HG02970 (cell line): ENCODE data around the gene CMSS1.

Experiments used
- ATAC-seq: cut with Tn5 transposase; IDR thresholded peaks from one replicate; pipeline ENCODE4 v1.9.1; 2021; ENCODE audit warnings: mild to moderate bottlenecking, moderate library complexity, moderate number of reproducible peaks; ENCODE audit not compliant: unreplicated experiment, low FRiP score

Gene CMSS1

GRCh38 chr3:100009276-100010086 is 191.8 kb downstream of the CMSS1 start:
- ATAC-seq: no peak

- ATAC-seq: no peak
Measured at GRCh38 chr3:100010087-100010417, 192.4 kb downstream of the CMSS1 start.

DNA sequence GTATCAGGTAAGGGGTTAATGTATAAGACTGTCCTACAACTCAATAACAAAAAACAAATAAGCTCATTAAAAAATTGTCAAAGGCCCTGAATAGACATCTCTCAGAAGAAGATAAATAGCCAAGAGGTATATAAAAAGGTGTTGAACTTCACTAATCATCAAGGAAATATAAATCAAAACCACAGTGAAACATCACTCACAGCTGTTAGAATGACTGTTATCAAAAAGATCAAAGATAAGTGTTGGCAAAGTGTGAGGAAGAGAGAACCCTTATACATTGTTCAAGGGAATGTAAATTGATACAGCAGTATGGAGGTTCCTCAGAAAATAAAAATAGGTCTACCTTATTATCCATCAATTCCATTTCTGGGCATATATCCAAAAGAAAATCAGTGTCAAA is 201.1 kb downstream of the CMSS1 start:
- ATAC-seq: no peak

- no peak for ATAC-seq
Measured at GRCh38 chr3:100019719-100020118, 202.1 kb downstream of the CMSS1 start.

DNA sequence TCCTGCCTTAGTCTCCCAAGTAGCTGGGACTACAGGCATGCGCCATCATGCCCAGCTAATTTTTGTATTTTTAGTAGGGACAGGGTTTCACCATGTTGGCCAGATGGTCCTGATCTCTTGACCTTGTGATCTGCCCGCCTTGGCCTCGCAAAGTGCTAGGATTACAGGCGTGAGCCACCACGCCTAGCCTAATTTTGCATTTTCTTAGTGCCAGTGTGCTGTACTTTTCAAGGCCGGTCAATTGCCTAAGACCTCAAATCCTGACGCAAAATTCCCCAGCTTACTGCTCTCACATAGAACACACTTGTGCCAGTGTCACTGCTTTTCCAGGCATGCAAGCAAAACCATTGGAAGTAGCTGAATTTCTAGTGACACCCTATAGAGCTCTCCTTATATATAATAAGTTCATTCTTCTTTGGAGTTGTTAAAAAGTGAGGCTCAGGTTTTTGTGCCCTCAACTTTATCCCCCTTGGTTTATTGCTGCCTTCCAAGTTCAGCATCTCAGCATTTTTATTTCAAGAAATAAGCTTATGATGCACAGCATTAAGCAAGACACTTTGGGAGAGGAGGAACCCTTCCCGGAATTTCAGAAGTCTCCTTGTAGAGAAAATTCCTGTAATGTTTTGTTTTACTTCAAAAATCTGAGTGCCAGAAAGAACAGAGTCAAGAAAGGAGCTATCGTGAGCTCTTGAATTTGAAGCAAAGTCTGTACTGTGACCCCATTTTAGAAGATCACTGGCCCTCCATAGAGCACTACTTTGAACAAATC is 203.4 kb downstream of the CMSS1 start:
- ATAC-seq: no peak

DNA sequence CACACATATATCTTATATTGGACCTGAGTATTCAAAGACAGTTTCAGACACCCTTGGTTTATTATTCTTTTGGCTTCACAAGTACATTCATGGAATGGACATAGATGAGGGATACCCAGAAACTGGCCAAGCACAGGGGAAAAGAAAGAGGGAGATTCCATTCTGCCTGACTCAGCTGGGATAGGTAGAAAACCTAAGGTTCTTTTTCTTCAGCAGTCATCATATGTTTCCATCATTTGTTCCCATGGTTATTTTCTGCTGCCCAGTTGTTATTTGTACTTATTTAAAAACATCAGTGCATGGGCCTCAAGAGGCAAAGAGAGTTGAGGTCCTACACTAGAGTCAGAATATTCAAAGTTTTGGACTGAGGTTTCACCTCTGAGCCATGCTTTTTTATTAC is 204.8 kb downstream of the CMSS1 start:
- no peak for ATAC-seq

DNA sequence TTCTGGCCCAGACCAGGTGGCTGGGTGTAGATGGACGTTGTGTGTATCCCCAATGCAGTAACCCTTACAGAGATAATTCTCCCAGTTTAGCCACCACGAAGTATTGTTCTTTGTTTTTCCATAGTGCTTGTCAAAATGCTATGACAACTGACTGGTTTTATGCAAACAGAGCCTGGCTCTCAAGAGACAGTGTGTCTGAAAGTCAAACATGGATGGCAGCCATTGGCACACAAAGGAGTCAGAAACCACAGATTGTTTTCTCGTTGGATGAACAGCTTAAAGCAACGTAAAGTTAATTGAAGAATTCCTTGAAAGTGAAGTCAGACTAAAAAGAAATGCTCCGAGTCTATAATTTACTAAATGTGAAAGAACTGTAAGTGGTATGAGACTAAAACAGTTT is 205.5 kb downstream of the CMSS1 start:
- ATAC-seq: no peak

GRCh38 chr3:100023595-100023994 is 205.9 kb downstream of the CMSS1 start:
- ATAC-seq: no peak

DNA sequence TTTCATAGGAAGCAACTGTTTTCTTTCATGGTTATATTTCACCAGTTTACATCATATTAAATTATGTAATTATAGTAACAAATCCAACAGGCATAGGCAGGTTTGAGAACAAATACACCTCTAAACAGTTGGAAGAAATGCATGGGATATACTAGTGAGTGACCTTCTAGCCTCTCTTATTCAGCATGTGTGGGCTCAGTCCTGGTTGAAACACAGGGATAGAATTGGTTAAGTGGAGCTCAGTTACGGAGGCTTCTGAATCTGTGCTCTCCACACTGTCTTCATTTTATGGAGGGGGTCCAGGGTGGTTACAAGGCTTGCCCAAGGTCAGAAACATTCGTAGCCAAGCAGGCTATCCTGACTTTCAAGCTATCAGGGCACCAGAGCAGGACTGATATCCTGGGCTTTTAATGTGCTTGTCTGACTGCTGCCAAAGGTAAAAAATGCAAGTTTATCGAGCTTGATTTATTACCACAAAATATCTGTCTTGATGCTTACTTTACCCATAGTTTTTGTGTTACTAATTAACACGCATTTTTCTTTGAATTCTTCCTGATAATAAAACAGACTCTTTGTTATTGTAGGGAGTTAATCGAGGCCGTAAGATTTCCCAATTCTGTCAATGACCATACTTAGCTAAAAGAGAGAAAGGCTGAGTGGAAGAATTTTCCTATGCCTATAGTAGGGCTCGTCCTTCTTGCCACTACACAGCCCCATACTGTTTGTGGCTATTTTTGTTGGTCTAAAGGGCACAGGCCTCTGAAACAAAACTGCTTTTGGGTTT is 207.1 kb downstream of the CMSS1 start:
- no peak for ATAC-seq

- ATAC-seq: no peak
Measured at GRCh38 chr3:100027321-100027720, 209.7 kb downstream of the CMSS1 start.

- ATAC-seq: no peak
Measured at GRCh38 chr3:100029052-100029451, 211.4 kb downstream of the CMSS1 start.

DNA sequence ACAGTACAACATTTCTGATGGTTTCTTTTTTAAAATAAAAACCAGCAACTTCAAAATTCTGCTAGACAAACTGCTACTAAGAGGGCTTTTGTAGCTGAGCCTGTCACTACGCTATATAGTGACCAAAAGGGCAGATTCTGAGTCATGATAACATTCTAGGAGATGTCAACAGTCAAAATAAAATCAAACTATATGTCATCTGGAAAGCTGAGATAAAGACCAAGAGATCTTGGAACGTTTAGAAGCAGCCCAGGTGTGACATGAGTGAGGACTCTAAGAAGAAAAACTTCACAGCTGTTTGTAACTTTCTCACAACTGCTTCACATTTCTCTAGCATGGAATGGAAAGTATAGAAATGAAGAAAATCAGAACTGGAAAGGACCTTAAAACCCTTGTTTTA is 212.0 kb downstream of the CMSS1 start:
- ATAC-seq: no peak

DNA sequence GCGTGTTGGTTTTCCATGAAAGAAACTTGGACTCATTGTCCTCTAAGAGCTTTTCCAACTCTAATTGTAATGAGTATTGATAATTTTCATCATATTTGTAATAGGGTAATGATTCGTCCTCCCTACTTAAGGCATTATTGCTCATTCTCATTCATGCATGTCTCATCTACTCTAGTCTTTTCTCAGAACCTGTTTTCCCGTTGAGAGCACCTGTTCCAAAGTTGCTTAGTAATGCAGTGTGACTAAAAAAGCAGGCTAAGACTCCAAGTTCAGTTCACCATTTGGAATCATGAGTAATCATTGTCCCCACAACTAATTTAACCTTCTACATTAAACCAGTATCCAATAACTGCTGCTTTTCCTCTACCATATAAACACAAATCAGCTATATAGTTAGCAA is 212.7 kb downstream of the CMSS1 start:
- no peak for ATAC-seq

DNA sequence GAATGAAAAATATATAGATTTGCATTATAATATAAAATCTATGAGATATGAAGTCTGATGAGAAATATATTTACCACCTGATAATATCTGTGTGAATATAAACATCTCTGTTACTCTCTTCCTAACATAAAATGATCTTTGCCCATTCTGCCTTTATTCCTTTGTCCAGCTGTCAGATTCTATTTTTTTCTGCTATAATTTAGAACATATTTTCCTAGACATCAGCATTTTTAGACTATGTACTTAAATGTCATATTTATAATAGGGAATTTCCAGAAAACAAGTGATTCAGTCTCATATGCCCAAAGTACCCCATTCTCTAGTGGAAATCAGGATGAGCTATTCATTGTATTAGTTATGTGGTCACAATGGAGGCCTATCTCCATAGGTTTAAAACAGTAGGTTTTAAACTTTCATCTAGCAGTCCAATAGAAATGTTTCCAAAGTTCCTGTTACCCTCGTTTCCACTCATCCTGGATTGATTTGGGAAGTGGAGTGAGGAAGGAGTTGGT is 213.3 kb downstream of the CMSS1 start:
- ATAC-seq: no peak

DNA sequence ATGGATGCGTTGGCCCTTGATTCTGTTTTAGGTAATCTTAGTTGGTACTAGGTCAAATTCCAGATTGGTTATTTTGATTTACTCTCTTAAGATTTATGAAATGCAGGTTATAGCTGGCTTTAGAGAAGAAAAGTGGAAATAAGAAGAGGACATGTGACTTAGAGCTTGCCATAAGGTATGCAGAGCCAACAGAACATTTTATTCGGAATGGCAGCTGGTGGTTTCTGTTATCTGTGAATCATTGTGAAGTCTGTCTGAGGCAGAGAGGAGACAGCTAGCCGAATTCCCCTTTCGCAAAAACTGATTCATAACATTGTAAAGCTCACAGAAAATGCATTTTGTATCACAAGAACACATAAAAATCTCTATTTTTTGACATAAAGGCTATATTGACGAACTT is 214.6 kb downstream of the CMSS1 start:
- ATAC-seq: no peak

GRCh38 chr3:100033184-100033583 is 215.5 kb downstream of the CMSS1 start:
- ATAC-seq: no peak

DNA sequence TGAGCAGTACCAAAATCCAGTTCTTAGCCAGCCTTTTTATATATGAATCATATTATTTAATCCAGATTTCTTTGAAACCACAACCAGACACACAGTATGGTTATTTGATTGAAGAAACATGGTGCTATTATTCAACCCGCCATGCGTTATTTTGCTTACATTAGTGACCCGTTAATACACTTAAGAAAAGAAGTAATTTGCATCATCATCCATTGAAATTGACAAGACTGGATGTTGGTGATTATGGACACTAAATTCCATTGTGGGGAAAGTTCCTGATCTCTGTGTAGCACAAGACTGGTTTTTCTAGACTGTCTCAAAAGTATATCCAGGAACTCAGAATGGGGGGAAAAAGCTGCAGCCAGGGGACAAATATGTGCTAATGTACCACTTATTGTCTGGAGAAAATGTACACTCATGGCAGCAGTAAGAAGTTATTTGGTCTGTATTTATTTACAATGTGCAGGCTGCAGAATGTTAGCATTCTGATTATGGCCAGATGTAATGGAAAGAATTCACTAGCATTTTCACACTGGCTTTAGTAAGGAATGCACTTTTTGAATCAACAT is 216.3 kb downstream of the CMSS1 start:
- no peak for ATAC-seq

- ATAC-seq: no peak
Measured at GRCh38 chr3:100039075-100039474, 221.4 kb downstream of the CMSS1 start.

DNA sequence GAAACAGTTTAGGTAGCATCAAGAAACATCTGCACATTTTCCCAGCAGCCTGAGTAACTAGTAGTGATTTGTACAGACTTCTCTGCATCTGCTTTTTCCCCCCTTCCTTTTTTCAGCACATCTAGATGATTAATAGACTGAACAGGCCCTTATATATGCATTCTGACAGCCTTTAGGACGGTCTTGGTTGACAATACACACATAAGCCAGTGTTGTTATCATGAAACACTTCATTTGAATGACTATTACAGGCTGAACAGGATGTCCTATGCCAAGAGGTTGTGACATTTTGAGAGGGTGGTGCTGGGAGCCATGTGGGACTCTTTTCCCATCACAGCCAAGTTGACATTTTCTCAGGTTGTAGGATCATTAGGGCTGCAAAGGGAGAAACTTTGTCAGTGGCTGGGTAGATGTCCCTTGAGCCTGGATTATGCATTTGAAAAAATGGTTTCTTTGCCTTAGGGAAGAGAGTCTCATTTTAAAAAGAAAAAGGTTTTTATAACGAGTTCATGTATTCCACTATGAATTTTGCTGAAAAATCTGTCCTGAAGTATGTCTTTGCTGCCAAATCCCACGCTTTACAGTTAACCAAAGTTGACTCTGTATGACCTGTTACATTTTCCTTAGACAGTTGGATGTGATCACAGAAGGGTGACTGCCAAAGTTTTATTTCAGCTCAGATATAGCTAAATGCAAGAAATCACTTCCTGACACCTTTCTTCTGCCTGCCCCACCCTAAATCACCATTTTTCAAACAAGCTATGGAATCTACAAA is 223.0 kb downstream of the CMSS1 start:
- no peak for ATAC-seq

DNA sequence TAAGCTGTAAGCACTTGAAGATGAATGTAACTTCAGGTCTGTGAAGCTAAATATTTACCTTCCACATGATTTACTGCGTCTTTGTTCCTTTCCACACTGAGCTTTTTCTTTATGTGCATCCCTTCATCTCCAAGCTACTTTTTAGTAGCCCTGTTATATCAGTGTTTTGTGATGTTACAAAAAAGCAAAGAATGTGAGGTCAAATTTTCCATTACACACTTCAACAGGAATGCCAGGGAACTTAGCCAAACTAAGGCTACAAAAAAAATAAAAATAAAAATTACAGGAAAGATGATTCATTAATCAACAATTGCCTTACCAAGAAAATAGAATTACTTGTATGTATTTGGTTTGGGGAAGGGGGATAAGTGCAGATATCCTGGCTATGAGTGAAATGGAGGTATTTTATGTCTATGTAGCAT is 223.7 kb downstream of the CMSS1 start:
- ATAC-seq: no peak
